HG03060 (cell line): Measurements from ENCODE around the gene TMEM182.

Experiments
- ATAC-seq: cut with Tn5 transposase; IDR thresholded peaks from one replicate; pipeline ENCODE4 v1.9.1; 2021; ENCODE audit warnings: low read depth, moderate number of reproducible peaks; ENCODE audit not compliant: unreplicated experiment

The TMEM182 gene

DNA sequence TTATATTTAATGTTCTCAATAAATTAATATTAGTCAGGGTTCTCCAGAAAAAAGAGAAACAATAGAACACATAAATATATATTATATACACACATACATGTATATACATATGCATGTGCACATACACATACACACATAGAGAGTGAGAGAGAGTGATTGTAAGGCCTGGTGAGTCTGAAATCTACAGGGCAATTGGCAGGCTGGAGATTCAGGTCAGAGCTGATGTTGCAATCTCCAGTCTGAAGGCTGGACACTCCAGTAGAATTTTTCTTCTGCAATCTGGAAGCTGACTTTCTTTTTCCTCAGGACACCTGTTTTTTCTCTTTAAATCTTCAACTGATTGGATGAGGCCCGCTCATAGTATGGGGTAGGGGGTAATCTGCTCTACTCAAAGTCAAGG lies 3.2 kb downstream of the TMEM182 start:
- ATAC-seq: no peak

DNA sequence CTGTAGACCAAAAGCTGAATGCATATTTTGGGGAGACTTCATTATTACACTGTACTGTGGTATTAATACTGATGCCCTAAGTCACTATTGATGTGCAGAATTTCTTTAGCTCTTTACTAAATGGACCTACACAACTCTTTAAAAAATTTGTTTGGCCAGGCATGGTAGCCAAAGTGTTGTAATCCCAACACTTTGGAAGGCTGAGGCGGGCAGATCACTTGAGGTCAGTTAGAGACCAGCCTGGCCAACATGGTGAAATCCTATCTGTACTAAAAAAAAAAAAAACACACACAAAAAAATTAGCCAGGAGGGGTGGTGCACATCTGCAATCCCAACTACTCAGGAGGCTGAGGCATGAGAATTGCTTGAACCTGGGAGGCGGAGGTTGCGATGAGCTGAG lies 6.4 kb downstream of the TMEM182 start:
- no peak for ATAC-seq

DNA sequence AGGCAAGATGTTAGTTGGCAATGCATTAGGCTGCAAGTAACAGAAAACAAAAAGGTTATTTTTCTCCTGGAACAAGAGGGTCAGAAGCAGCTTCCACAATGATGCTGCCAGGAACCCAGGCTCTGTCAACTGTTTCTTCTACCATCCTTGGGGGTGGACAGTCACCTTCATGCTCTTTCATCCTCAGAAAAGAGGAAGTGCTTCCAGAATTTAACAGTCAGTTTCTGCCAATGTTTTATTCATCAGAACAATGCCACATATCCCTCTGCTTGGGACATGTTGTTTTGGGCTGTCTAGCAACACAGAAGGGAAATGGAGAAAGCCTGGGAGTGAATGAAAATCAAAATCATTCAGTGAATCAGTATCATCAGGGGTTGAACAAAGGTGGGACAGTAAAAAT lies 7.1 kb downstream of the TMEM182 start:
- ATAC-seq: no peak

DNA sequence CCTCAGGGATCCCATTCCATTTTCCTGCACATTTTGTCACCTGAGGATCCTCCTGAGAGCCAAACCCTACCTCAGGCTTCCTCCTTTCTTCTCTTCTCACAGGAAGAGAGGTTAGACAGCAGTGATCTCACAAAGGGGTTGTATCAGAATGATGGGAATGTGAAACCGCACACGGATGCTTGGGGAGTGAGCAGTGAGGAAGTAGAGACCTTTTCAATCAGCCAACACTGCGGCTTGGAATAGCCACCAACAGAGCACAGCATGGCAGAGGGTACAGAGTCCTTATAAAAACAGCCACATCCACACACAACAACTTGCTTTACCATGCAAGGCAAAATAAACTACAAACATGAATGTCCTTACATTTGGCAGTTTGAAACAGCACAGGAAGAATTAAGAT lies 8.7 kb downstream of the TMEM182 start:
- ATAC-seq: no peak

DNA sequence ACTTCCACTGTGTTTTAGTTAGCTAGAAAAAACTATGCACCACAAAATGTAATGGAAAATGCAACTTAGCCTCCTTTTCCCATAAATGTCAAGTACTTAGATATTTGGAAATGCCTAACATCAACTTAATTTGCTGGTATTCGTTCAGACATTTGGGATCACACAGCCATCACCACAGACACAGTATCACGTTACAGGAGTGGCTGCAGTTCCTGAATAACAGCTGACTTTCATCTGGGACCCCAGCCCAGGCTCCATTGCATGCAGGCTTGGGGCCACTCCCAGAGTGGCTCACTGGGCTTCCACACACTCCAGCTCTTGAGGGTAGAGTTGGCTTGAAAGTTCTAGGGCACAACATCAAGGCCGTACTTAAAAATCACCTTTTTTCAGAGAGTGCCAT lies 9.3 kb downstream of the TMEM182 start:
- ATAC-seq: no peak

DNA sequence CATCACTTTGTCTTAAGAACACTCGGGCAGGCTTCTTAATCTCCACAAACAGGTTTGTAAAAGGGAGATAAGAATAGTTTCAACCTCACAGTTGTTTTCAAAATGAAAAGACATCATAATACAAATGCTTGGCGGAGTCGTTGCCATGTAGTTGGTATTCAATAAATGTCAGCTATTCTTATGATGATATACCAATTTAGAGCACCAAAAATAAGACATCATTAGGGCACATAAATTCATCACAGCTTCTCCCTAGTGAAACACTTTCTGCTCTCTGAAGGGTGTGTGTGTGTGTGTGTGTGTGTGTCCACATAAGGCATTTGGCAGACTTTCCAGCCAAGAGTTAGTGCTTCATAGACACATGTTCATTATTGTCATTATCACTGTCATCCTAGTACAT lies 10.8 kb downstream of the TMEM182 start:
- no peak for ATAC-seq

DNA sequence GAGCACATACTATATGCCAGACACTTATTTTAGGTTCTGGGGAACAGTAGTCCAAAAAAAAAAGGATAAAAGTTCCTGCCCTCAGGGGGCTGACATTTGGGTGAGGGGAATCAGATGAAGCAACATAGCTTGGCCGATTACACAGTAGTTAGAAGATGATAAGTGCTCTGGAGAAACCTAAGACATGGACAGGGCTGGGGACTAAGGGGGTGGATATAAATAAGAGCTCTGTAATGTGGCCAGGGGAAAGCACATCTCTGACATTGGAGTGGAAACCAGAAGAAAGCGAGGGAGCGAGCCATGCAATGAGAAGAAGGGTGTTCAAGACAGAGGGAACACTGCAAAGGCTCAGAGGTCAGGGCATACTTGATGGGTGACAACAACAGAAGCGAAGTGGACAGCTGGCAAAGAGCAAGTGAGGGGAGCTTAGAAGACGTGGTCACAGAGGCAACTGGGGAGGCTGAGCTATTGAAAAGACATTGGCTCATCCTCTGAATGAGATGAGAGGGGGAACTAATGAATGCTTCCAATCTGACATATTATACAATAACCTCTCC lies 11.4 kb downstream of the TMEM182 start:
- no peak for ATAC-seq

DNA sequence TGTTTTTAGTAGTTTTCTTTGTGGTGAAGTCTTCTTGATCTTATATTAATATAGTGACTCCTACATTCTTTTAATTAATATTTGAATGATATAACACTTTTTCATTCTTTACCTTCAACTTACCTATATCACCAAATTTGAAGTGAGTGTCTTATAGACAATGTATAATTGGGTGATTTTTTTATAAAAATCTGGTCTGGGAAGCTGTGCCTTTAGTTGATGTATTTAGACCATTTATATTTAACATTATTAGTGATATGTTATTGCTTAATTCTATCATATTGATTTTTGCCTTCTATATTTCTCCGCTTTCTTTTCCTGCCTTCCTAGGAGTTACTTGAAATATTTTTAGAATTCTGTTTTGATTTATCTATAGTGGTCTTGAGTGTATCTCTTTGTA lies 16.4 kb downstream of the TMEM182 start:
- no peak for ATAC-seq

DNA sequence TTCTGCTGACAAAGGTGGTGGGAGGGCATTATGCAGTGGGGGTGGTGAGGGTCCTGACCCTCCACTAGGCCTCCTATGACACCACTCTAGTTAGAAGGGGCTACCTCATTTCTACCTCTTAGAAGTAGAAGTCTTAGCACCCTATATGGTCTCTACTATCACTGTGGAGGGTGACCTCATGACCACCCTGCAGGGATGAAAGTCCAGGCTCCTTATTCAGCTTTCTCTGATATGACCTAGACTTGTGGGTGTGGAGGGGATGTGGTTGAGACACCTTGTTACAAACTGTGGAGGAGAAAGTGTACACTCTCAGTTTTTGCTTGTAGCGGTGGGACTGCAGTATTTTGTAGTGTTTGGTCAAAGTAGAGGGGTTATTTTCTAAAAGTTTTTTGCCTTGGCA lies 18.6 kb downstream of the TMEM182 start:
- ATAC-seq: no peak

DNA sequence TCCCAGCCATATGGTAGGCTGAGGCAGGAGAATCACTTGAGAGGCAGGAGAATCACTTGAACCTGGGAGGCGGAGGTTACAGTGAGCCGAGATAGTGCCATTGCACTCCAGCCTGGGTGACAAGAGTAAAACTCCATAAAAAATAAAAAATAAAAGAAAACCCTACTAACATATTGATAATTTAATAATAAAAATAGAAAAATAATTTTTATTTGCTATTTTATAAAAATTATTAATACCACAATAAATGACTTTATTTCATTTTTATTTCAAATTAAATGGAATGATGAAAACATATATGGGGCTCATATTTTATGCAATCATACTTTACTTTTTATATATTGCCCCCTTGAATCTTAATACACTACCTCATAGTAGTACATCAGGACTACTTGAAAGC lies 20.4 kb downstream of the TMEM182 start:
- ATAC-seq: no peak

DNA sequence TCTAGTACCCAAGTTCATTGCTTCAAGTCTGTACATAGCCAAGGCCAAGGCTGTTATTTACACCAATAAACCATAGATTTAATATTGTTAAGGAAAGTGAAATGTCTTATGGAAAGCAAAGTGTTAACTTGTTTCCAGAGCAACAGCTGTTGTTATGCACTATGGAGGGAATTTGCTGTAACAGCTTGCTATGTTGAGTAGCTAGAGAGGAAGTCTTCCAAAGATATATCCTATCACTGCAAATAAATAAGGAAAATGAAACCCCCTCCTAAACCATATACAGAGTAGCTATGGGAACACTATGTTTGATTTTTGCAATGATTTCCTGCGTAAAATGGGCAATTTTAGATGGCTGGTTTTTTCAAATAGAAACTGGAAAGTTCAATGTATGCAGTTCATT lies 21.1 kb downstream of the TMEM182 start:
- ATAC-seq: no peak

DNA sequence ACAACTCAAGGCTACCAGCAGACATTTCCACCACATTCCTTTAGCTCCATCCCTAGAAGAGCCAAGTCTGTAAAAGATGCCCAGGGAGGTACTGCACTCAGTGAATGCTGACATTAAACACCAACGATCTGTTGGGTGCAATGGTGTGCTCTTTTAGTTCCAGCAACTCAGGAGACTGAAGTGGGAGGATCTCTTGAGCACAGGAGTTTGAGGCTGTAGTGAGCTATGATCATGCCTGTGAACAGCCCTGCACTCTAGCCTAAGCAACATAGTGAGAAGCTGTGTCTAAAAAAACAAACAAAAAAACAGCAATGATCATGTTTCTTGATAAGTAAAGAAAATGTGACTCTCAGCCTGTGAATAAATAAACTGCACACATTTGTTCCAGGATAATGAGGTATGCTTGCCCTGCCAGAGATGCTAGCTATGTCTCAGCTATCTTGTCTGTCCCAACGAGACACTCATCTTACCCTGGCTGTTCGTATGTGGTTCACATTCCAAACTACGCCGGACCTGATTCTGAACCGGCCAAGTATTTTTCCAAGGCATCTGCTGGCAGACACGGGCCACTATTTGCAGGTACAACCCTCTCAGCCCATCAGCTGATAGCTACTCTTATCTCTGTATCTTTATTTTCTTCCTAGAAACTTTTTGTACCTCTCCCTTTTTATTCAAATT lies 21.8 kb downstream of the TMEM182 start:
- no peak for ATAC-seq

DNA sequence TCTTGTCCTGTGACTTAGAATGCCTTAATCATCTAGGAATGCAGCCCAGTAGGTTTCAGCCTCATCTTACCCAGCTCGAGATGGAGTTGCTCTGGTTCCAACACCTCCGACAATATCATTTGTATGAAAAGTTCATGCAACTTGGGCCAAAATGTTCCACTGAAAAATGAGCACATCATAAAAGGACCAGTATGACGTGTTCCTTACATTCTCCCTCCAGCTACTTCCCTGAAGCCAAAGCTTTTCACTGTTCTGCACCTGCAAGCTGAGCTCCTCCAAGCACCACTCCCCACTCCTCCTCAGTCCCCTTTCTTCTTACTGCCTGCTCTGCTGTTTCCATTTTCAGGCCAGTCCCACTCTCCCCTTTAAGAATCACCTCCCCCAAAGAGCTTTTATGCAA lies 23.1 kb downstream of the TMEM182 start:
- no peak for ATAC-seq

DNA sequence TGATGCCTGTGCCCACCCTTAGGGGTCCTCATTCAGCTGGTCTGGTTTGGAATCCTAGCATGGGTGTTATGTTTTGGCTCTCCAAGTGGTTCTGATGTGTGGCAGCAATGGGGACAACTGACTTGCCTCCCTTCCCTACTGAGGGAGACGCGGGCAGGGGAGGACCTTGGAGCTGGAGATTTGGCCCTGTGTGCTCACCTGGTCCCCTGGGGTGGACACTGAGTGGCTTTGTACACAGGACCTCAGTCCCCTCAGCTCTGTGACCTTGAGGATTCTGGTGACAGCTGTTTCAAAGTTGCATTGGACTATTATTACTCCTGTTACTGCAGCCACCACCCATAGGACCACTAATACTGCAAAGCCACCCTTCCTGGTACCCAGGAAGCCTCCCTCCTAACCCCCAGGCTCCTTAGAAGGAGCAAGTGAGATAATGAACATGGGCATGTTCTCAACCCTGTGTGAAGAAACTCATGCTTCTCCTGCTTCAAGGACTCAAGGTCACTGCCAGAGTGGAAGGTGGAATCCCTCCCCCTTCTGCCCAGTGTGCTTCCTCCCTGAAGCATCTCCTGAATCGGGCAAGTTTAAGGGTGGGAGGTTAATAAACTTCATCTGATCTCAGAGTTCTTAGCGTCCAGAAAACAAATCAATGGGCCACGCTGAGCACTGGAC lies 26.5 kb downstream of the TMEM182 start:
- no peak for ATAC-seq

DNA sequence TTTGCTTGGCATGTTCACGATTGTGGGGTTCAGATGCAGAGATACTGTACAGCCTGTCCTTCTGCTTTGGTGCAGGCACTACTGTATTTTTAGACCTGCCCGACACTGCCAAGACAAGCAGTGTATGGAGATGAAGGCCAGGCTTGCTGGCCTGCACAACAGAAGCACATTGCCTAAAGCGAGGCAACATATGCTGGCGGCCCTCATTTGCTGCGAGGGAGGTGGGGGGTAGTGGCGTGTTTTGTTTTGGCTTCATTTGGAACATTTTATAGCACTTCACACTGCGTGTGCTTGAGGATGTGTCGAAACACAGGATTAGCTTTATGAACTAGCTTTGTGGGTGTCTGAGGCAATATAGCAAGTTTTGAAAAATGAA lies 27.0 kb downstream of the TMEM182 start:
- ATAC-seq: no peak

DNA sequence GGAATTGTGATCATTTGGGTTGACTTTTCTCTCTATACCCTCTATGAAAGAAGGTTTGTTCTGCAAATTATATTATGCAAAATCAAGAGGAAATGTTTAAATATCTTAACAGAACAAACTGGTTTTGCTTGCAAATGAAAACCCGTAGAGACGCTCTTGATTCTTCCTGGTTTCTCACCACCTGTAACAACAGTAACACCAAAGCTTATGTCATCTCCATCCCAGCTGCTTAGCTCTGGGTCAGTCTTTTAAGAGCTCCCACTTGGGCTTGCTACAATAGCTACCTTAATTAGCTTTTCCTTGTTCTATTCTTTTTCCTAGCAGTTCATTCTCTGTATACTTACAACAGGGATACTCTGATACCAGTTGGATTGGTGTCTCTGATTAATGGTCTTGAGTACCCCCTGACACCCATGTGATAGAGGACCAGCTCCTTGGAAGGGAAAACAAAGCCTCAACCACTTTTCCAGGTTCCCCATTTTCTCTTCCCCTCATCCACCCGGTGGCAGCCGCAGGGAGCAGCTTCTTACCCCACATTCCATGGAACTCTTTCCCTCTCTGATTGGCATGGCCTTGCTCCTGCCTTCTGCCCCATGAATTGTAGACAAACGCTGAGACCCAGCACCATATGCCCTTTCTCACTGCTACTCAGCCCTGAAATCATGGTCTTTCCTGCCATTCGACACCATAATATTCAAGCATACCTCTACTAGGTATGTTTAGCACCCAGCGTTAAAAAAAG lies 27.7 kb downstream of the TMEM182 start:
- no peak for ATAC-seq

DNA sequence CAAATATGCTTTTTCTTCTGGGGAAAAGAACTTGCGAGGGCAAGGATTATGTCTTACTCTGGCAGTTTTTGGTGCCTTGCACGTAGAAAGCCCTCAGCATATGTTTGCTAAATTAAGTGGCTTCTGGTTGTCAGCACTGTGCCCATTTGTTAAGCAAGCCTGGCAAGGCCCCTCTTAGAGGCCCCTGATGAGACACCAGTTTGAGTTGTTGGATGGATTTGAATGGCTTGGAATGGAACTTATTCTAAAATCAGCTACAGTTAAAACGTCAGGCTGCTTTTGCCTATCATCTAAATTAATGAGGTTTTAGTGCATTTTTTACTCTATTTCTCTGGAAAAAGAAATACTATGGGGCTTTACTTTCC lies 28.2 kb downstream of the TMEM182 start:
- no peak for ATAC-seq

DNA sequence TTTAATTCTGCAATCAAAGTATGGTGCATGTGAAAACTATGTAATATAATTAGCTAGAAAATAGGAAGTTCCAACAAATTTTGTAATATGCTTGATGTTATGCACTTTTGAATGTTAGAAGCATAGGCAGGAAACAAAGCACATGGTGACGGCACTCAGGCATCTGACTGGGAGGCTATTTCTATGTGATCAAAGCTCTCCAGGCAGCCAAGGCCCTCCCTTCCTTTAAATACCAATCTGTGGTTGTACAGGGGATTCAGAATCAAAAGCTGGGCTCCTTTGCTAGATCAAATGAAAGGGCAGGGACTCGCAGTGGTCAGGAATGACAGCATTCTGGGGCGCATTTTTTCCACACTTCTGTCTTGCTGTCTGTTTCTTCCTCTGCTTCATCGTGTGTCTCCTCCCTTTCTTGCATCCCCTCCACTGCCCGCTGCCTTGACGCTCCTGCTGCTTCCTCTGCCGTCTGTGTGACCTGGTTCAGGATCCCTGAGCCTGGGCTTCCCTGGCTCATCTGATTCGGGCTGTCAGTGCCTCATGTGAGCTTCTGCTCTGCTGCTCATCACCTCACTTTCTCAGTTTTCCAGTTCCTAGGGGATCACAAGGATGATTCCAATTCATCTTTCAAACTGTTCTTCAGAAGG lies 30.9 kb downstream of the TMEM182 start:
- no peak for ATAC-seq

DNA sequence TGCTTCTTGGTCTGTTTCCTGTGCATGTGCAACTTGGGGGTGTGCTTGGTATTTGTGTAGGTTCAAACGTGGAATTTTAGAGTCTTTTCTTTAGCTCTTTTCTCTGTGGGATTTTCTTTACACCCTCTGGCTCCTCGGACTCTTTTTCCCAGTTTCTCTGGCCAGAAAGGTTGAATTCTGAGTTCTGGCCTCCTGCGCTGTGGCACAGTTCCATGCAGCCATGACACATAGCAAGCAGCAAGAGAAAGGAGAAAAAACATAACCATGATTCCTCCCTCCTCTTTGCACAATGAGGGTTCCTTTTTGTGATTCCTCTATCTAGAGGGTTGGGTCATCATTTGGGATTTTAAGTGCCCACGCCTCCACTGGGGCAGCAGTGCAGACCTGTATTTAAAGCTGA lies 33.8 kb downstream of the TMEM182 start:
- no peak for ATAC-seq

DNA sequence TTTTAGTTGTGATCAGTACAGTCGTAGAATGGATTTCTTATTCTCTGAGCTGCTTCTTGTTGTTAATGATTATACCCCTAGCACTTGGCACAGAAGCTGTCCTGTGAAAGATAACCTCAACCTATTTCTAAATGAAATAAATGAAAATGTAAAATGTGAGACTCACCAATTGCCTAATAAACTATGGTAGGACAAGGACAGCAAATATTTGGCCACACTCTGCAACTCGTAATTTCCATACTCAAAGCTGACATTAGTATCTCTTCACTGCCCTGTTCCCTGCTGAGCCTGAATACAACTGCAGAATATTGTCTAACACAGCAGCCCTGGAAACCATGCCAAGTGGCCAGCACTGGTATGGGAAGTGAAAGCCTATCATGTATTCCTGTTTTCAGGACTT lies 34.5 kb downstream of the TMEM182 start:
- ATAC-seq: no peak

DNA sequence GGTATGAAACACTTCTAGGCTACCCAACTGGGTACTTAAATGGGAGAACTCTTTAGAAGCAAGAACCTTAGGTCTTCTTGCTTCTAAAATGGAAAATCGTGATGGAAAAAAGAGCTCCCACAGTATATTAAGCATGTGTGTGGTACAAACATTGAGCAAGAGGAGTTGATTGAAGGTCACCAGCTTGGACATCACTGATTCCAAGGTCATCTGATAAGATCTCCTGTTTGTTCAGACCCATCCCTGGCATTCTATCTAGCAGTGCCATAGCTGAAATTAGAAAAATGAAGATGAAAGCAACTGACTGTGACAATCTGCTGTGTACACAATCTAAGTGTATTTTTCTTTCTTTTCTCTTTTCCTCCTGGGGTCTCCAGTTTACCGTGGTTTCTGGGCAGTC lies 35.7 kb downstream of the TMEM182 start:
- ATAC-seq: no peak
